HG02798 (cell line): ENCODE results near the gene G3BP1.
"Not testable (repeated sequence)": the region's sequence is repeated elsewhere in the genome, so short reads cannot be mapped to it uniquely, and the experiment has no call there.

Source experiments
- ATAC-seq: cut with Tn5 transposase; IDR thresholded peaks from one replicate; pipeline ENCODE4 v1.9.1; 2021; ENCODE audit warnings: mild to moderate bottlenecking; ENCODE audit not compliant: unreplicated experiment, poor library complexity

The G3BP1 gene

DNA sequence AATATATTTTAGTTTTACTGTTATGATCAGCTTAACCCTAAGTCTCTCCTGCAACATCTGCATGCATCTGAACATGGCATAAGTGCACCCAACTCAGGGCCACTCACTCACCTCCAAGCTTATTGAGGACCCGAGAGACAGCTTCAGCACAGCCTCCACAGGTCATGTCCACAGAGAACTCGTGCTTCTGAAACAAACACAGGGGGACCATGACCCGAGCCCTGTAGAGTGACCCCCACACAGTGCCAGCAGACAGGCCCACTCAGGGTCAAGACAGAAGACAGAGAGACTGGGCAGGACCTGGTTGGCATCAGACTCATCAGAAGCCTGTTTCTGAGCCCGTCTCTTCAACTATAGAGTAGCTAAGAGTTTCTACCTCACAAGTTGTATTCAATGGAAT lies 20.2 kb upstream of the G3BP1 start:
- no peak for ATAC-seq

DNA sequence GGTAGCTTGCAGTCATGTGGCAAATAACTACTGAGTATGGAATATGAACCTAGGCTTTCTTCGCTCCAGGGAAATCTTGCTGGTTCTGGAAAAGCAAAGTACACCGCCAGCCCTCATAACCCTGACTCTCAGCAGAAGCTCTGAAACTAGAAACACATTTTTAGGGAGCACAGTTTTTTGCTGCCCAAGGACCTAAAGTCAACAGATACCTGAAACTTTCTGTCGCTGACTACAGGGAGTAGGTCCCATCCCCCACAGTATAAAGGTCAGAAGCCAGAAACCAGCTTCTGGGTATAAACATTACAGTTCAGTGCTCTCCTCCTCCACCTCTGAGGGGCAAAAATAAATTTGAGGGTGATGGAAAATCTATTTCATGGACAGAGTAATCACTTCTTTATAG lies 16.4 kb upstream of the G3BP1 start:
- ATAC-seq = no peak

DNA sequence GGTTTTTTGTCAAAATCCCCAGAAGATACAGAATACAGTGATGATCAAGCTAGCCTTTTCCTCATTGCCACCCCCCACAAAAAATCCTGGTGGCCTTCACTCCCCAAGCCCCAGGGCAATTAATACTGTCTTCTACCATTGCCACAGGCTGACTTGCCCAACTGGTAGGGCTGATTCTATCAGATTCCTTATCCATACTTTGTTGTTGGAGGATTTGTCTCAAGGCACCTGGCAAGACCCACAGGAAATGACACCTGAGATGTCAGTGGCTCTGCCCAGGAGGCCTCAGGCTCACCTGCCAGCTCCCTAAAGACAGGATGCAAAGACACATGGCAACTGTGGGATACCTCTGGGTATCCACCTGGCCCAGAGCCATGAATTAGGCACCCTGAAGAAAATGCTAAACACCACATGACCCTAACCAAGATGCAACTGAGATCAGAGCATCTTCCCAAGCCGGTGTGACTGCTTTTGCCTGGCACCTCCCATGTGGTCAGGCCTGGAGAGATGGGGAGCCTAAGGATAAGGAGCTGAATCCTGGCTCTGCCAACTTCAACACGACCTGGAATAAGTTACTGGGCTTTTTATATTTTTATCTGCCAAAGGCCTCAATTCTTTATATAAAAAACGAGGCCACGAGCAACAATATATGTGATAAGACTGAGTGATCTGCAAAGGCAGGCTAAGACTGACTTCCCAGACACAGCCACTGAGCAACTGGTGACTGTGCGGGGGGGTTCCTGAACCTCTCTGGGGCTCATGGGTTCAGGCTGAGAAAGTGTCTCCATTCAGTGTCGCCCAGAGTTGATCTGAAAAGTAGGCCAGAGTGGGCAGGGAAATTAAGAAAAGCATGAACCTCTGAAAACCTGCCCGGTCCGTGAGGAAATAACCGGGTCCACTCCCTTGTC lies 14.3 kb upstream of the G3BP1 start:
- no peak for ATAC-seq

DNA sequence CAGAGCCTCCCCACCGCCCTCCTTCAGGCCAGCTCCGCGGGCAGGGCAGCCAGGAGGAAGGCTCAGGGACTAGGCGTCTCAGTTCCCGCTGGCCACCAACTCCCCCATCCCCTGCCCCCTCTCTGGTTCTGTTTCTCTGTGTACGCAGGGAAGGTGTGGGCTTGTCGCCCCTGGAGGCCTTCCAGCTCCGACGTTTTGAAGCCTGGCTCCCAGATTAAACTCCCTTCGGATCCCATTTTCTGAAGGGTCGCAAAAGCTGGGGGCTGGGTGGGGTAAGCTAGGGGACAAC lies 13.7 kb upstream of the G3BP1 start:
- ATAC-seq = peak; percentile 9

DNA sequence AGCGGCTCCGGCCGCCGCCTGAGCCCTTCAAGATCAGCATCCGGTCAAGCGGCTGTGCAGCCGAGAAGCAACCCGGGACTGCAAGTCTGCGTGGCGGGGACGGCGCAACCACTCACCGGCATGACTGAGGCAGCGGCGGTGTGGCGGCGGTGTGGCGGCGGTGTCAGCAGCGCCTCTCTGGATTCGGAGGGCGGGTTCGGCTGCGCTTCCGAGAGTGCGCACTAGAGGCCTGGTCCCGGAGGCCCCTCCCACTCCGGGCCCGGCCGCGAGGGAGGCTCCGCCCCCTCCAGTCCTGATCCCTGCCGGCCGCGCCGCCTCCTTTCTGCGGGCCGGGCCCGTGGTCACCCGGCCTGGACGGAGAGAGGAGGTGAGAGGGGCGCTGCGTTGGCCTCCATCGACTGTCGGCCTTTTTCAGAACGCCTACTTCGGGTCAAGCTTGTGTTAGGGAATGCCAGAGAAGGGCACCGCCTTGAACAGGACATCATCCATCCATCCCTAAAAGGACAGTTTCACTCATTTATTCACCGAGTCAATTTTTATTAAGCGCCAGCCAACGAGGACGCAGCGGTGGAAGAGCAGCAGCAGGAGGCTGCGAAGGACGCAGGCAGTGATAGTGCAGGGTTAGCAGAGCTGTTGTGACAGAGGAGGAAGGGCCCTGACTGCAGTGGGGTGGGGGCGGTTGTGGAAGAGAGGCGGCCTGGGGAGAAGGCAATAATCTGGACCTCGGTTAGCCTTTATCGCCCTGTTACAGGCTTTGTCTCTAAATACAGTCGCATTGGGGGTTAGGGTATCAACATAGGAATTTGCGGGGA lies 13.1 kb upstream of the G3BP1 start, which contains the start of gene ATOX1:
Gene ATOX1, minus strand, starts transcription at position 202 of the 812 bp plus-strand sequence. Its CDS starts 80 bp downstream, at position 122.
- ATAC-seq = peak; percentile 97

DNA sequence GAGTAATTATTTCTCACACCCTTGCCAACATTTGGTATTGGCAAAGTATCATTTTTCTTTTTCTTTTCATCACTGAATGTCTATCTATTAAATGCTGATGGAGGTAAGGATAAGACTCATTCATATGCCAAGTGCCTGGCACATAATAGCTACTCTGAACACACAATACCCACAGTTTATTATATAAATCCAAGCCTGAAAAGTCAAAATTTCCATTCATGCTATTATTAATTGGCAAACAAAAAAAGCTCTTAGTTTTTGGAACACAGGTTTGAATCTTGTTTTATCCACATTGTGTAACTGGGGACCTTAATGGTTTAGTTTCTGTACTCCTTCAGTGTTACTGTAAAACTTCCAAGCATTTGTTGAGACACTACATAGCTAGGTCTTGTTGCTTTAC lies 7.0 kb upstream of the G3BP1 start:
- ATAC-seq = no peak

DNA sequence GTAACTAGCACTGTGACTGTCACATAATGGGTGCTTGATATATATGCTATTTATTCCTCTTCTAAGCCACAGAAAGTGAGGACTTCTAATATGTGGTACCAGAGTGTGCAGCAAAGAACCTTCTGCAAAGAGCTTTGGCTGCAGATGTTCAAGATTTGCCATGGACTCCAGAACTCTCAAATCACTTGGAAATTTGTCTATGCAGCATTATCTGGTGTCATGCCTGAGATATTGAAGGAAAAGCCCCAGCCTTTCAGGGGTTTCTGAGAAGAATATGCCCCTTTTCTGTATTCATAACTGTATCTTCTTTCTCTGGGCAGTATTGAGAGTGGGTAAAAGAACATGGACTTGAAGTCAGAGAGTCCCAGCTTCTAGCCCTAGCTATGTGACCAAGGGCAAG lies 4.8 kb upstream of the G3BP1 start:
- no peak for ATAC-seq

DNA sequence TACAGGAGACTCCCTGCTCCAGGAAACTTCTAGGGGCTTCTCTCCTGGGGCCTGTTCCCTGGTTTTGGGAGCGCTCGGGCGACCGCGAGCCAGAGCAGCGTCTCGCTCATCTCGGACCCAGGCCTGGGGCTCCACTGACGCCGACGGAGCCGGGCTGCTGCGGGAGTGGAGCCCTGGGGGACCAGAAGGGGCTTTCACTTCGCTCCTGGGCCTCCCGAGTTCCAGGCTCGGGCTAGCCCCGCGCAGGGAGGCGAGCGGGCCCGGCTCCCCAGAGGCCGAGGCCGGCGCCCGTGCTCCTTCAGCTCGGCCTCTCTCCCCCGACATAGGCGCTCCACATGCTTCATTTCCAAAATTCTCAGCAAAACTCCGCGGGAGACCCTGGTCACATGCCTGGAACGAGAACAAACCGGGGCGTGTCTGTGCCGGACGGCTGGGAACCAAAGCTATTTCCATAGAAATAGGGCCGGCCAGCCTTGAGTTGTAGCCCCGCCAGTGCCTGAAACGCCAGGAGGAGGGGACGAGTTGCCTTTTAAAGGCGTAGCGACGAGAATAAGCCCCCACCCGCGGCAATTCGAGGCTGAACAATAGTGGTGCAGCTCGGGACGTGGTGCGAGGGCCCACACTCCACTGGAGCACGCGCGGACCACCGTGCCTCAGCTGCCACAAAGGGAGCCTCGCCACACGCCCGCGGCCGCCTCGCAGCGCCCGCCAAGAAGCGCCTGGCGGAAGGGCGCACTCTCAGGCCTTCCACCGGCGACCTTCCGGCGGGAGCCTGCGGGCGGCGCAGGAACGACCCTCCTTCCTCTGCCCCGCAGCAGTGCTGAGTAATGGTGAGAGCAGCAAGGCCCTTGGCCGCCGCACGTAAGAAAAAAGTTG lies 1.1 kb upstream of the G3BP1 start:
- ATAC-seq = peak; percentile 27

DNA sequence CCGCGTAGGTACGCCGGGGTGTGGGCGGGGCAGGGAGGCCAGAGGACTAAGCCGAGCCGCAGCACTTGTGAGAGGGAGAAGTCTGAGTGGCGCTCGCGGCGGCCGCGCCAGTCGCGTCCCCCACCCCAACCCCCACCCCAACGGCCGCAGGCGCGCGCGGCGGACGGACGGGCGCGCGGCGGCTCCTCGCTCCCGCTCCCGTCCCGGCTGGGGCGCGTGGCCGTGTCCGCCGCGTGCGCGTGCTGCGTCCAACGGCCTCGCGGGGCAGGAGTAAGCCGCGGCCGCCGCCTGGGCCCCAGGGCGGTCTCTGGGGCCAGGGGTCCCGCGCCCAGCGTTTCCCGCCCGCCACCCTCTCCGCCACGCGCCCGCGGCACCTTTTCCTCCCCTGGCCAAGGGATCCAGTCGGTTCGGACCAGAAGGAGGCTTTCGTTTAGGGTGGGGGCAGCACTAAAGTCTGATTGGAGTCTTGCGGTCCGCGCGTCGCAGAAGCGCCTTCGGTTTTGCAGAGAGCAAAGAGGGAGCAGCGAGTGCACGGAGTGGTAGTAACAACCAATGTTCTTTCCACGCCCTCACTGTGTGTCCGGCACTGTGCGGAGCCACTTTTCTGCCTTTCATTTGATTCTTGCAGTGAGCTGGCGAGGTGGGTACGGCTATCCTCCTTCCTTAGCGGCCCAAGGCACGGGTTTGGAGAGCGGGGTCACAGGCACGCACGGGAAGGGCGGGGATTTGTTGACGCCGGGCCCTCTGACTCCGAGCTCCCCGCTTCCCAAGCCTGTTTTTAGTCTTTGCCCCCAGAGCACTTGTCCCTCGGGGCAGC lies 483 bp downstream of the G3BP1 start:
- ATAC-seq = no peak

DNA sequence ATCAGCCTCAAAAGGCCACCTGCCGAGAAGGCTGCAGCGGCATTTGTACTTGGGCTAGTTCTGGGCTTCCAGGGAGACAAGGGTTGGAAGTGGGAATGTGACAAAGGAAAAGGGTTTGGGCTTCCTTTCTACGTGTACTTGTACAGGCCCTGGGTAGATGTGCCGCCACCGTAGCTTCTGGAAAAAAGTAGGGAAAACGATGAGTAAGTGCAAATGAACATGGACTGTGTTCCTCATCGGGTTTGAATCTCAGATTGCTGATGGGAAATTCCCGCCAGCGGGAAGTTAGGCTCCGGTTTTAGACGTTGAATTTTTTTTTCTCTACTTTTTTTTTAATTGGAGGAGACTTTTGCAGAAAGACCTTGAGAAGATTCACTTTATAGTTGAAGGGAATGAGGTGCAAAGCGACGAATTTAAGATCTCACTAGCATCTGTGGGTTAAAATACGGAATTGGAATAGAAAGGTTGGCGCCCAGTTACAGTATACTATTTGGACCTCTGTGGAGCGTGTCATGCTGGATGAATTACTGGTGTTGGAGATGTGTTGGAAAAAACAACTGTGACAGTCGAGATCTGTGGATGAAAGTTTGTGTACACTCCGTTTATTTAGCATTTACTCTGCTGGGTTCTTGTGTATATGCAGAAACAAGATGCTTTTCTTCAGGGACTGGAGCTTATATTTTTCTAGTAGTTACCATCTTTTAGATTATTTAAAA lies 1.2 kb downstream of the G3BP1 start:
- no peak for ATAC-seq

DNA sequence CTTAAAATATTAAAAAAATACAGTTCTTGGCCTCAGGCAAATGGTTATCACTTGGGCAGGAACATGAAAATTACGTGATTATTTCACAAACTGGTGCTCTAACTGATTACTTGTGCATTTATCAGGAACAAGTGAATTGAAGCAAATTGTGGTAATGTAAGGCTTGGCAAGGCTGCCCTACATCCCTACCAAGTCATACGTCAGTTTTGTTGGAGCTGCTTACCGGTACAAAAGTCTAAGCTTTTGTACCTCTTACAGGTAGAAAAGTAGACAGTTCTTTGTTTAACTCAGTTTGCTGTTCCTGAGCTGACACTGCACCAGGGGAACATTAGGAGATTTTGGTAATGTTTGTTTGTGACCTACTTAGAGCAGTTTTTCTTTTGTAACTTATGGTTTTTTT lies 2.2 kb downstream of the G3BP1 start:
- no peak for ATAC-seq

DNA sequence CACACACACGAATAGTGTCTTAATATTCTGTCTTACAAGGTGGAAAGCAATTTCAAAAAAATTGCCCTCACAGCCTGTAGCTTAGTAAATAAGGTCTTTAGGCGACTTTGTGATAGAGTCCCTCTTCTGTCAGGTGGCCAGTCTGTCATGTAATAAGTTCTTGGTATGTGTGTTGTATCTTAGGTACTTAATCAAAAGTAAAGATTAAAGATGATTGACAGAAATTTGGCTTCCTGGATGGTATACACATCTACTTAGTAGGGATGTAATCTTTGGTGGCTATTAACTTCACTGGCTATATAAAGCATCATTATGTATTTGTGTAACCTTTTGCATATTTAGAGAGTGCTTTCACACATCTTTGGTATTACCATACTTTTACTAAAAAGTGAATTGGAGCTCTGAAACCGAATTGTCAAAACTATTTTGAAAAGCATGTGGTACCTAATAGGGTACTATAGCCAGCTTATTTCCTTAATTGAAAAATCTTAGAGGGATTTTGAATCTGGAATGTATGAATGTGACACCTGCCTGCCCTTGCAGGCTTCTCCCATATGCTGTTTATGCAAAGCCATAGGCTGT lies 3.4 kb downstream of the G3BP1 start:
- ATAC-seq = no peak

DNA sequence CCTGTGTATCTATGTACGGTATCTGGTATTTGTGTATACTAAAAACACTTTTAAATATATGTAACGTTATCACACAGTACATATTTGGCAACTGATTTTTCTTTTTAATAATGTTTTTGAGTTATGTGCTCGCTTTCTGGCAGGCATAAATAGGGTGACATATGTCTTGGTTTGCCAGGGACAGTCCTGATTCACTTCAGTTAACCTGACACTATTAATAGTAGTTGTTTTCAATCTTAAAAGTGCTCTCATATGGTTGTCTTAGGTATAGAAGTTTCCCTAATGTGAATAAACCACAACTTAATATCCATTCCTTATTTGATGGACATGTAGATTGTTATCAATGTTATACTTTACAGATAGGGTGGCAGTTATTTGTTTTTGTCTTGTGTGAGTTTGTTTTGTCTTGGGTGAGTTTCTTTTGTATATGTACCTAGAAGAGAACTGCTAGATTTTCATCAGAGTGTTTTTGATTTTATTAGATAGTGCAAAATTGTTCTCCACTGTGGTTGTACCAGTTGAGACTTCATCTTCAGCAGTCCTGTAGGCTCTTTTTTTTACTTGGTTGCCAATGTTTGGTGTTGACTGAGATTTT lies 7.9 kb downstream of the G3BP1 start:
- ATAC-seq = no peak

DNA sequence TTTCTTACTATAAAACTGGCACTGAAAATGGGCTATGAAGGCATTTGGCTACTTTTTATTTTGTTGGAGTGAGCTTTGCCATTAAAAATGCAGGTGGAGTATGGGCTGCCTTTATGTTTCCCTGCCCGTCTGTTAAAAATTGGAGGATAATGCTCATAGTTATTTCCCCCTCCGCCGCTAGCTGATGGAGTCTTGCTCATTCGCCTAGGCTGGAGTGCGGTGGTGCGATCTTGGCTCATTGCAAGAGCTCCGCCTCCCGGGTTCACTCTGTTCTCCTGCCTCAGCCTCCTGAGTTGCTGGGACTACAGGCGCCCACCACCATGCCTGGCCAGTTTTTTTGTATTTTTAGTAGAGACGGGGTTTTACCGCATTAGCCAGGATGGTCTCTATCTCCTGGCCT lies 8.6 kb downstream of the G3BP1 start:
- ATAC-seq = no peak

DNA sequence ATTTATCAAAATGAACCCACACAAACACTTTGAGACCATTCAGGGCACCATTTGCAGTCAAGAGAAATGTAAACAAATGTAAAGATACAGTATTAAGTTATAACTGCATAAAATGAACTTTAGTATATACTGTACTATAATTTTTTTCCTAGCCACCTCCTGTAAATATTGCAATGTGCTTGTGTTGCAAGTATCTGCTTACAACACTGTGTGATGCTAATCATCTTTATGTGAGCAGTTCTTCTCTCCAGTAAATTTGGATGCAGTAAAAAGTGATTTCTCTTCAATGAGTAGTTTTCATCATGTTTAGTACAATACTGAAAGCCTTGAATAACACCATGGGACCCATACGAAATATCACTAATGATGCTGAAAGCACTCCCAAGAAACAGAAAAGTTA lies 9.4 kb downstream of the G3BP1 start:
- ATAC-seq = no peak

DNA sequence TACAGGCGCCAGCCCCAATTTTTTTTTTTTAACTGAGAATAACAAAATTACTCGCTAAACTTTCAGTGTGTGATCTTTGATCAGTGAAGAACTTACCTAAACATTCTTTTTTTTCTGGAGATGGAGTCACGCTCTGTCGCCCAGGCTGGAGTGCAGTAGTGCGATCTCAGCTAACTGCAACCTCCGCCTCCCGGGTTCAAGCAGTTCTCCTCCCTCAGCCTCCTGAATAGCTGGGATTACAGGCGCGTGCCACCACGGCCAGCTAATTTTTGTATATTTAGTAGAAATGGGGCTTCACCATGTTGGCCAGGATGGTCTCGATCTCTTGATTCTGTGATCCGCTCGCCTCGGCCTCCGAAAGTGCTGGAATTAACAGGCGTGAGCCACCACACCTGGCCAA lies 11.9 kb downstream of the G3BP1 start:
- ATAC-seq = not testable (repeated sequence)

DNA sequence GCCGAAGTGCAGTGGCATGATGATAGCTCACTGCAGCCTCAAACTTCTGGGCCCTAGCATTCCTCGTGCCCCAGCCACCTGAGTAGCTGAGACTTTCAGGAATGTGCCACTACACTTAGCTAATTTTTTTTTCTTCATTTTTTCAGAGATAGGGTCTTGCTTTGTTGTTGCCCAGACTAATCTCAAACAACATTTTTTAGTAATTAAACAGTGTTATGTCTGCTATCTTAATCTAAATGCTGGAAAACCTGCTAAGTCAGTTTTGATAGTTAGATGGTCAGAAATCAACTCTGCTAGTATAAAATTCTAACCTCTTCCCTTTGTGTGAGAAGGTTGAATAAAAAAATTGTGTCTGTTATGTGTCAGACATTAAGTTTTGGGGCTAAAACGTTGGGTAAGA lies 12.4 kb downstream of the G3BP1 start:
- ATAC-seq = no peak

DNA sequence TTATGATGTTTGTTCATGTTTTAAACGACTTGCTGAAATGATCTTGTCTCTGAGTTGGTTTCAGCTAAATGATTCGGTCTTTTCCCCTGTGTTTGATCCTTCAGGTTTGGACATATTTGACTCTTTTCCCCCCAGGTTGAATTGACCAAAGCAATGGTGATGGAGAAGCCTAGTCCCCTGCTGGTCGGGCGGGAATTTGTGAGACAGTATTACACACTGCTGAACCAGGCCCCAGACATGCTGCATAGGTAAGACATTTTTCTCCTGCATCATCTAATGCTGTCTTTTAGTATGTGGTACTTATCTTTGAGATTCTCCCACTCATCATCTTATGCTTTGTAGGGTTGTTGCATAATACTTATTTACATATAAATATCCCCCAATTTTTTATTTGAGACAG lies 14.7 kb downstream of the G3BP1 start:
- ATAC-seq = no peak

DNA sequence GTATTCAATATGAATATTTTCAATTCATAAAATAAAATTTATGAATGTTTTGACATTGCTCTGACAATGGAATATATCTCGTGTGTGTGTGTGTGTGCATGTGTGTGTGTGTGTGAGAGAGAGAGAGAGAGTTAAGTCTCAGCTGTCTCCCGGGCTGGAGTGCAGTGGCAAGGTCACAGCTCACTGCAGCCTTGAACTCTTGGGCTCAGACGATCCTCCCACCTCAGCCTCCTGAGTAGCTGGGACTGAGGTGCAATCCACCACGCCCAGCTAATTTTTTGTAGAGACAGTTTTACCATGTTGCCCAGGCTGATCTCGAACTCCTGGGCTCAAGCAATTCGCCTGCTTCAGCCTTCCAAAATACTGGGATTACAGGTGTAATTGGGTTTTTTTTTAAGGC lies 16.1 kb downstream of the G3BP1 start:
- ATAC-seq = no peak
